H1 (cell line): ENCODE data around the gene UQCC5. TPM values are rescaled to one million over a fixed set of nuclear protein-coding genes. Genes with fewer than 3 reads are reported as not detected.

Source experiments
- BACH1 ChIP-seq: IDR thresholded peaks from 2 replicates; pipeline ENCODE4 v1.6.1; 2012; ENCODE audit warnings: low read length, improper control_type of control experiment
- CBX5 ChIP-seq: fragments of 300-800, 300-1000 bp; sonication (generic); IDR thresholded peaks from 2 replicates; pipeline ENCODE4 v1.7.1; 2016; ENCODE audit warnings: antibody characterized with exemption, low read length, low read depth
- CTBP2 ChIP-seq: IDR thresholded peaks from 2 replicates; pipeline ENCODE4 v1.7.0; 2011; ENCODE audit warnings: borderline replicate concordance, mild to moderate bottlenecking, moderate library complexity, mixed read lengths, low read length; ENCODE audit not compliant: insufficient read depth, insufficient read length
- E2F6 ChIP-seq: IDR thresholded peaks from 2 replicates; pipeline ENCODE4 v1.6.1; 2012; ENCODE audit warnings: inconsistent platforms
- FOSL1 ChIP-seq: IDR thresholded peaks from 2 replicates; pipeline ENCODE4 v1.6.1; 2011; ENCODE audit warnings: mild to moderate bottlenecking, low read depth, low read length, moderate library complexity; ENCODE audit not compliant: insufficient read depth
- TBP ChIP-seq: IDR thresholded peaks from 2 replicates; pipeline ENCODE4 v1.6.1; 2011; ENCODE audit warnings: low read depth, low read length, improper control_type of control experiment
- polyA plus RNA-seq, 7 experiments: library from polyadenylated mRNA; depleted of rRNA in 3 of 7; stranded (reverse) in 5 of 7; unstranded in 2 of 7; fragments of >200 nt in 5 of 7; fragments of 200-250 nt in 2 of 7; gene quantifications; 1 replicate in 5 of 7; 2 replicates in 1 of 7; 4 replicates in 1 of 7; pipeline versions ENCODE4 v1.2.1 to v1.2.3, GENCODE V29; 2011 to 2013; ENCODE audit warnings: missing spikeins in 2 of 7, mixed read lengths in 2 of 7
- total RNA-seq: library from RNA; stranded (reverse); fragmentation: NEBNext Ultra II Directional; extraction: Animal tissue kit (Norgen Biotek cat#: 25700); gene quantifications from 2 replicates; pipeline ENCODE4 v1.2.1, GENCODE V29; 2021
- TF ChIP-seq, protein P1 (sequence below): IDR thresholded peaks from 2 replicates; pipeline ENCODE4 v1.6.1; 2011; ENCODE audit warnings: low read depth, mild to moderate bottlenecking, low read length; ENCODE audit not compliant: insufficient read depth

The UQCC5 gene
- total and polyA plus RNA-seq, 2 of the 8 experiments (the other 6 are each of a cell fraction or from before 2014, with no cell fraction given) = 35.0 to 37.7 TPM

- TF ChIP-seq BACH1 = no peak
- no peak for TF ChIP-seq E2F6
- TF ChIP-seq TBP = no peak
- TF ChIP-seq, protein P1, sequence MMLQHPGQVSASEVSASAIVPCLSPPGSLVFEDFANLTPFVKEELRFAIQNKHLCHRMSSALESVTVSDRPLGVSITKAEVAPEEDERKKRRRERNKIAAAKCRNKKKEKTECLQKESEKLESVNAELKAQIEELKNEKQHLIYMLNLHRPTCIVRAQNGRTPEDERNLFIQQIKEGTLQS = no peak
- TF ChIP-seq FOSL1 = no peak
- no peak for TF ChIP-seq CTBP2
- TF ChIP-seq CBX5 = no peak
- TF ChIP-seq, all 59 proteins: peak for 0
Observed at GRCh38 chr3:52521881-52522650, 14.3 kb upstream of the UQCC5 start (continued).
